Panc1 (cell line): ENCODE data around the gene TFAP2A. TPM values are rescaled to one million over a fixed set of nuclear protein-coding genes. Genes with fewer than 3 reads are reported as not detected.
A peak's percentile ranks its signal among the peaks of the same experiment; 100 is the strongest.

Source experiments
- ATAC-seq: fragments of 200-7000 bp; cut with Tn5 transposase; 2 replicates; pipeline ENCODE4 v1.9.1; 2020; ENCODE audit warnings: mild to moderate bottlenecking, moderate library complexity
- BruUV-seq: library from RNA; stranded (reverse); fragments of 400-500 nt; replicated peaks from 2 replicates; lab custom pipeline; 2021; lab: Mats Ljungman, UMichigan
- CTCF ChIA-PET: fragments of 300-600 bp; sonication (Branson Sonifier 250); formaldehyde crosslinking; loops from one replicate; lab custom pipeline; 2022; ENCODE audit warnings: antibody characterized with exemption; lab: Charles Lee
- POLR2A ChIA-PET: fragments of 300-600 bp; sonication (Branson Sonifier 250); formaldehyde crosslinking; loops from one replicate; lab custom pipeline; 2022; ENCODE audit warnings: antibody characterized with exemption; lab: Charles Lee
- DNase-seq: peaks from one replicate; pipeline ENCODE4 v3.0.0-alpha.2; 2010; ENCODE audit warnings: low read depth, low spot score
- H3K27ac ChIP-seq: 2 replicates; pipeline ENCODE4 v1.5.1; 2011; ENCODE audit warnings: mild to moderate bottlenecking, low read length, inconsistent platforms
- H3K27me3 ChIP-seq: fragments of 200-500 bp; sonication (Bioruptor generic); 2 replicates; pipeline ENCODE4 v1.6.0; 2014; ENCODE audit warnings: low read length, inconsistent platforms; ENCODE audit not compliant: control insufficient read depth, insufficient read depth
- H3K36me3 ChIP-seq: fragments of 200-500 bp; sonication (Bioruptor generic); 2 replicates; pipeline ENCODE4 v1.5.1; 2014; ENCODE audit warnings: inconsistent platforms, mild to moderate bottlenecking, low read length, moderate library complexity; ENCODE audit not compliant: control insufficient read depth, insufficient read depth
- H3K4me1 ChIP-seq: 2 replicates; pipeline ENCODE4 v1.5.1; 2011; ENCODE audit warnings: inconsistent platforms, mild to moderate bottlenecking, low read length, moderate library complexity; ENCODE audit not compliant: control insufficient read depth, insufficient read depth
- H3K4me3 ChIP-seq, 2 experiments: 2 replicates each; pipeline ENCODE4 v1.5.1; 2011 to 2012; ENCODE audit warnings: low read depth in 2 of 2, low read length in 2 of 2, mild to moderate bottlenecking in 2 of 2, inconsistent platforms in 1 of 2, moderate library complexity in 1 of 2
- H3K9me3 ChIP-seq: fragments of 200-500 bp; sonication (Bioruptor generic); 2 replicates; pipeline ENCODE4 v1.5.1; 2014; ENCODE audit warnings: low read depth, mild to moderate bottlenecking, inconsistent platforms, low read length, moderate library complexity; ENCODE audit not compliant: control insufficient read depth, insufficient read depth
- POLR2AphosphoS5 ChIP-seq: IDR thresholded peaks from 2 replicates; pipeline ENCODE4 v1.6.1; 2012; ENCODE audit warnings: mild to moderate bottlenecking, low read depth, low read length, moderate library complexity
- SIN3A ChIP-seq: IDR thresholded peaks from 2 replicates; pipeline ENCODE4 v1.6.1; 2012; ENCODE audit warnings: low read depth, mild to moderate bottlenecking, low read length, moderate library complexity, borderline replicate concordance; ENCODE audit not compliant: insufficient read depth
- TCF7L2 ChIP-seq: IDR thresholded peaks from 2 replicates; pipeline ENCODE4 v1.6.1; 2011; ENCODE audit warnings: mild to moderate bottlenecking, low read depth, low read length, inconsistent platforms
- in situ Hi-C: cut with HindIII; loops from 2 replicates; pipeline ENCODE4 v1.10.0; 2016; ENCODE audit warnings: low sequenced_read_pairs, low pct_unique_long_range_greater_than_20kb
- intact Hi-C: fragments of 100-400 bp; cut with micrococcal nuclease; formaldehyde crosslinking; loops from one replicate; pipeline ENCODE4 v1.10.0; 2022; ENCODE audit not compliant: unreplicated experiment
- total RNA-seq: library from RNA; stranded (reverse); gene quantifications from one replicate; pipeline ENCODE4 v1.2.1, GENCODE V29; 2021; ENCODE audit not compliant: unreplicated experiment
- TF ChIP-seq, protein P1 (sequence below): fragments of 450-650 bp; IDR thresholded peaks from 2 replicates; pipeline ENCODE4 v1.5.1; 2017; ENCODE audit warnings: mild to moderate bottlenecking
- TF ChIP-seq, protein P2 (sequence below), 2 experiments: IDR thresholded peaks; 2 replicates each; pipeline ENCODE4 v1.6.1; 2011 to 2012; ENCODE audit warnings: low read depth in 2 of 2, control low read depth in 1 of 2, low read length in 1 of 2, mild to moderate bottlenecking in 1 of 2, moderate library complexity in 1 of 2; ENCODE audit not compliant: insufficient read depth in 1 of 2

Gene TFAP2A
- total RNA-seq, 1 experiment from 2014 or later, result 83.9 TPM

DNA sequence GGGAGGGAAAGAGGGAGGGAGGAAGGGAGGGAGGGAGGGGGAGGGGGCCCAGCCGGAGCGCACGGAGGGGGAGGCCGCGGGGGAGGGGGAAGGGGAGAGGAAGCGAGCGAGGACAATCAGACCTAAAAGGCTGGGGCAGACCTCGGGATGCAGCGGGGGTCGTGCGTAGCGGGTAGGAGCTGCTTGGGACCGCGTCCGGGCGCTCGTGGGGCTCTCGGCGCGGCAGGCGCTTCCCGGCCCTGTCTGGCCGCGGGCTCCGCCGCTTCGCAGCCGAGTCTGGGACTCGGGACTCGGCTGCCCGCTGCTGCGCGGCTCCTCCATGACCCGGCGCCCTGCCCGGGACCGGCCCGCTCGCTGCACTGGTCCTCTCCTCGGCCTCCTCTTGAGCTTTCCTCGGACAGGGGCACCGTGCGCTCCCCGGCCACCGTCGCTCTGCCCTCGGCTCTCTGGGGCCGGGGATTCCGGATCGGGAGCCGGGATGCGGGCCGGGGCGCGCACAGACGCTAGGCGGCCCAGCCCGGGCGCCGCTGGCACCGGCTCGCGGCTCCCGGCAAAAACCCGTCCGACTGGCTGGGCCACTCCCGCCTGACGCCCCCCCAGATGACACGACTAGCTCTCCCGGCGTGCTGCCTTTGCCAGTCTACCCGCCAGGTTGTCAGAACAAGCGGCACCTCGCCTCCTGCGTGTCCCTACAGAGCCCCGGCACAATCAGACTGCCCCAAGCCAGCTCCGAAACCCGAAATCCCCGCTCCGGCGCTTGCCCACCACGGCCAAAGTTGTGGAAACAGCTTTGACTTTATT is 2.2 kb downstream of the TFAP2A start:
- Histone ChIP-seq H3K4me1 (peaks cover 38% of the 10 kb centered on the region), H3K27me3 (no peaks in the 10 kb centered on the region), H3K9me3 (no peaks in the 10 kb centered on the region), H3K4me3 (peak overlapping the region; percentile 96 to 100), H3K27ac (peak overlapping the region; percentile 99), H3K36me3 (peaks cover 19% of the 10 kb centered on the region; the same call in 1 of the 2 replicates)
- intact Hi-C loops, result loop anchor here (5.0 kb wide), 1 partner anchor 1160 kb away; no protein-coding TSS in a partner anchor
- ATAC-seq (peak; percentile 26), DNase-seq (no peak)
- ChIA-PET CTCF (interaction anchor here (0.6 to 0.7 kb wide), 4 partner anchors 53 to 564 kb away, joined by 3 to 17 read pairs (median 7); no protein-coding TSS in a partner anchor), POLR2A (interaction anchor here (0.6 to 1.0 kb wide), 6 partner anchors 15 to 941 kb away, joined by 3 to 5 read pairs (median 4); no protein-coding TSS in a partner anchor)
- TF ChIP-seq, protein P1, sequence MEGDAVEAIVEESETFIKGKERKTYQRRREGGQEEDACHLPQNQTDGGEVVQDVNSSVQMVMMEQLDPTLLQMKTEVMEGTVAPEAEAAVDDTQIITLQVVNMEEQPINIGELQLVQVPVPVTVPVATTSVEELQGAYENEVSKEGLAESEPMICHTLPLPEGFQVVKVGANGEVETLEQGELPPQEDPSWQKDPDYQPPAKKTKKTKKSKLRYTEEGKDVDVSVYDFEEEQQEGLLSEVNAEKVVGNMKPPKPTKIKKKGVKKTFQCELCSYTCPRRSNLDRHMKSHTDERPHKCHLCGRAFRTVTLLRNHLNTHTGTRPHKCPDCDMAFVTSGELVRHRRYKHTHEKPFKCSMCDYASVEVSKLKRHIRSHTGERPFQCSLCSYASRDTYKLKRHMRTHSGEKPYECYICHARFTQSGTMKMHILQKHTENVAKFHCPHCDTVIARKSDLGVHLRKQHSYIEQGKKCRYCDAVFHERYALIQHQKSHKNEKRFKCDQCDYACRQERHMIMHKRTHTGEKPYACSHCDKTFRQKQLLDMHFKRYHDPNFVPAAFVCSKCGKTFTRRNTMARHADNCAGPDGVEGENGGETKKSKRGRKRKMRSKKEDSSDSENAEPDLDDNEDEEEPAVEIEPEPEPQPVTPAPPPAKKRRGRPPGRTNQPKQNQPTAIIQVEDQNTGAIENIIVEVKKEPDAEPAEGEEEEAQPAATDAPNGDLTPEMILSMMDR, result no peak; the same call in 1 of the 2 replicates
- TF ChIP-seq POLR2AphosphoS5, result peak; percentile 88
- TF ChIP-seq, protein P2, sequence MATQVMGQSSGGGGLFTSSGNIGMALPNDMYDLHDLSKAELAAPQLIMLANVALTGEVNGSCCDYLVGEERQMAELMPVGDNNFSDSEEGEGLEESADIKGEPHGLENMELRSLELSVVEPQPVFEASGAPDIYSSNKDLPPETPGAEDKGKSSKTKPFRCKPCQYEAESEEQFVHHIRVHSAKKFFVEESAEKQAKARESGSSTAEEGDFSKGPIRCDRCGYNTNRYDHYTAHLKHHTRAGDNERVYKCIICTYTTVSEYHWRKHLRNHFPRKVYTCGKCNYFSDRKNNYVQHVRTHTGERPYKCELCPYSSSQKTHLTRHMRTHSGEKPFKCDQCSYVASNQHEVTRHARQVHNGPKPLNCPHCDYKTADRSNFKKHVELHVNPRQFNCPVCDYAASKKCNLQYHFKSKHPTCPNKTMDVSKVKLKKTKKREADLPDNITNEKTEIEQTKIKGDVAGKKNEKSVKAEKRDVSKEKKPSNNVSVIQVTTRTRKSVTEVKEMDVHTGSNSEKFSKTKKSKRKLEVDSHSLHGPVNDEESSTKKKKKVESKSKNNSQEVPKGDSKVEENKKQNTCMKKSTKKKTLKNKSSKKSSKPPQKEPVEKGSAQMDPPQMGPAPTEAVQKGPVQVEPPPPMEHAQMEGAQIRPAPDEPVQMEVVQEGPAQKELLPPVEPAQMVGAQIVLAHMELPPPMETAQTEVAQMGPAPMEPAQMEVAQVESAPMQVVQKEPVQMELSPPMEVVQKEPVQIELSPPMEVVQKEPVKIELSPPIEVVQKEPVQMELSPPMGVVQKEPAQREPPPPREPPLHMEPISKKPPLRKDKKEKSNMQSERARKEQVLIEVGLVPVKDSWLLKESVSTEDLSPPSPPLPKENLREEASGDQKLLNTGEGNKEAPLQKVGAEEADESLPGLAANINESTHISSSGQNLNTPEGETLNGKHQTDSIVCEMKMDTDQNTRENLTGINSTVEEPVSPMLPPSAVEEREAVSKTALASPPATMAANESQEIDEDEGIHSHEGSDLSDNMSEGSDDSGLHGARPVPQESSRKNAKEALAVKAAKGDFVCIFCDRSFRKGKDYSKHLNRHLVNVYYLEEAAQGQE (IDR thresholded peaks at IDR 0.05; ENCODE audit: insufficient read depth in 1 of 2, low read depth in 2 of 2, low read length in 1 of 2), result no peak
- BruUV-seq, result no TSS peak
- in situ Hi-C loops, result no loop called here

DNA sequence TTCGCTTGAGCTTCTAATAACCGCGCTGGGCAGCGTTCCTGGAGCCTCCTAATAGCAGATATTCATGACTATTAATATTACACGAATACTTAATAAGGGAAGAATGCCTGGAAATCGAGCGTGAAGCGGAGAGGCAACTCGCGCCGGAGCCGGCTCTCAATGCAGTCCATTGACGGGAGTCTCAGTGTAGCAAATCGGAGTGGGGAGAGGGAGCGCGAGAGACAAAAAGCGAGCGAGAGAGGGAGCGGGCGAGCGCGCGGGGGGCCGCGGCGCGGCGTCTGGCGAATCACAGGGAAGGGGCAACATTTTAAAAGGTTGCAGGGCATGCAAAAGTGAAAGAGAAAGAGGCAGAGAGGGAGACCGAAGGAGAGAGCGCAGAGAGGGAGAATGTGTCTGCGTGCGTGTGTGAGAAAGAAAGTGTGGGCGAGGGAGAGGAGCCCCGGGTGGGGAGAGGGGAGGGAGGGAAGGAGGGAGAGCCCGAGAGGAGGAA is 2.9 kb downstream of the TFAP2A start:
- Histone ChIP-seq H3K4me1 (peaks cover 42% of the 10 kb centered on the region), H3K9me3 (no peaks in the 10 kb centered on the region), H3K27ac (peak overlapping the region; percentile 99), H3K4me3 (peak overlapping the region; percentile 96 to 100), H3K27me3 (no peaks in the 10 kb centered on the region), H3K36me3 (peaks cover 21% of the 10 kb centered on the region; the same call in 1 of the 2 replicates)
- ATAC-seq (peak; percentile 59), DNase-seq (no peak)
- intact Hi-C loops, result loop anchor here (5.0 kb wide), 1 partner anchor 1160 kb away; no protein-coding TSS in a partner anchor
- TF ChIP-seq, protein P1, result no peak
- TF ChIP-seq SIN3A (no peak), POLR2AphosphoS5 (no peak), TCF7L2 (no peak)
- TF ChIP-seq, protein P2 (IDR thresholded peaks at IDR 0.05; ENCODE audit: insufficient read depth in 1 of 2, low read depth in 2 of 2, low read length in 1 of 2), result no peak
- BruUV-seq, result no TSS peak
- ChIA-PET CTCF (interaction anchor here (0.7 kb wide), 1 partner anchor 118 kb away, joined by 5 read pairs; no protein-coding TSS in a partner anchor), POLR2A (interaction anchor here (0.7 kb wide), 2 partner anchors 381 to 940 kb away, joined by 3 to 5 read pairs; no protein-coding TSS in a partner anchor)
- in situ Hi-C loops, result no loop called here
